Activated CD4-positive, alpha-beta T cell treated with anti-CD3 and anti-CD28 coated beads, Interleukin-2, amount 50 U/mL, for 24 hours (primary cell): ENCODE data around the gene GRID2.

Source experiments
- DNase-seq, 2 donors: peaks; one replicate each; pipeline ENCODE4 v3.0.0-alpha.2; 2020; ENCODE audit warnings: low read depth in 1 of 2, low spot score in 1 of 2

GRID2 gene

DNA sequence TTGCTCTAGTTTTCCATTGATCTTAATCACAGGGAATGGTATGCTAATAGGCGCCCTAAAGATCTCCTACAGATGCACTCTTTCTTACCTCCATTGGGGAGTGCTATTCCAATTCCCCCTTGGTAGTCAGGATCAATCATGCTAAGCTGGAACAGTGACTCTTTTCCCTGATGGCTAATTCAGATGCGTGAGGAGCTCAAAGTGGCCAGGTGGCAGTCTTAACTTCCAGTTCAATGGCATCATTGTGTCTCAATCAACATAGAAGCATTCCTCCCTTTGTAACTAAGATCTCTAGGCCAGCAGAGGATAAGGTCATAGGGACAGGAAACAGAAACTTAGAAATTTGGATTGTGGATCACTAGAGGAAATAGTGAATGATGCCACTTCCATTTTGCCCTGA is 216.8 kb downstream of the GRID2 start:
- DNase-seq, result no peak

DNA sequence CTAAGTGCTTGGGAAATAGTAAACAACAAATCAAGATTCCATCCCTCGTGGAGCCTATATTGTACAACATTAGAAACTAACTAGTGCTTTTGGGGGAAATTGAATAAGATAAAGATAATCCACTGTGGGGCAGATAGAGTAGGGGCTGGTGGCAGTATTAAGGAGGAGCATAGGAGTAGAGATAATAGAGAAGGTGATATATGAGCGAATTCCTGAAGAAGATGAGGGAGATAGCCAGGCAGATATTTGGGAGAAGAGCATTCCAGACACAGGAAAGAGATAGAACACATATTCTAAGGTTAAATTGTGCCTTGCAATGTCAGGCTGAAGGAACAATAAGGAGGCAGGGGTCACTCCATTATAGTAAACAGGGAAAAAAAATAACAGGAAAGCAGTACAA is 218.2 kb downstream of the GRID2 start:
- no peak for DNase-seq

DNA sequence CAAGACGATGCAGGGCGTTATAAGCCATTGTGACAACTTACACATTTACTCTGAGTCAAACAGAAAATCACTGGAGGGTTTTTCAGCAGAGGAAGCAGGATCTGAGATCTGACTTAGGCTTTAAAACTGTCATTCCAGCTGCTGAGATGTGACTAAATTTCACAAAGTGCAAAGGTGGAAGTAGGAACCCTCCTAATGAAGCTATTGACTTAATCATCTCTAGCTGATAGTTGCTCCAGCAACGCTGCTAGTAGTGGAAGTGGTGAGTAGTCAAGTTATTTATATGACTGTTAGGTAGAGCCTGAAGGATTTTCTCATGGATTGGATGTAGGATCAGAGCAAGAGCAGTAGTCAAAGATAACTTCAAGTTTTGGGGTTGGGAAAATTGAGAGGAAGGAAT is 218.6 kb downstream of the GRID2 start:
- DNase-seq, result no peak

DNA sequence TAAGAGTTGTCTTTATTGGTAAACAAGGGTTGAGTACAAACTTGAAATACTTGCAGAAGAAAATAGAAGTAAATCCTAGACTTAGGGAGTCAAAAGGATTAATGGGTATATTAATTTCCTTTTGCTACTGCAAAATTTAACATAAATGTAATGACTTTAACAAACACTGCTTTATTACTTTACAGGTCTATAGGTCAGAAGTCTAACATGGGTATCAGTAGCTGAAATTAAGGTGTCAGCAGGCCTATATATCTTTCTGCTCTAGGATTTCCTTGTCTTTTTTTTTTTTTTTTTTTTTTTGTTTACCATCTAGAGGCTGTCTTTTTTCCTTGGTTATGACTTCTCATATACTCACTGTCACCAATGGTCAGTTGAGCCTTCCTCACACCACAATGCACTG is 220.4 kb downstream of the GRID2 start:
- DNase-seq, result no peak

DNA sequence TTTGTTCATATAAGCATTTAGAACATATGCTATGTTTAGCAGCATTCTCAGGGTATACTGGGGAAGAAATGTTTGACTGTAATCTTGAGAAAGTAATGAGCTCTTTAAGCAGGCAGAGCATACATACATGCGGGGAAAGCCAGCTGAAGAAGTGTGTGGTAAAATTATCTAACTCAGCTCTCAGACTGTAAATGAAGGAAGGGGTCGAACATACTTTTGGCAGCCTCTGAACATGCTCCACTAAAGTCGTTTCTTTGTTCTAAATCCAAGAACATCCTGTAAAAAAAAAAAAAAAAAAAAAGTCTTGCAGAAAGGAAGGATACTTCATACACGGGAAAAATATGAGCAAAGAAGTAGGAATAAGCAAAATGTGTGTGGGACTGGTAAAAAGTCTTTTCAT is 224.8 kb downstream of the GRID2 start:
- DNase-seq, result no peak

DNA sequence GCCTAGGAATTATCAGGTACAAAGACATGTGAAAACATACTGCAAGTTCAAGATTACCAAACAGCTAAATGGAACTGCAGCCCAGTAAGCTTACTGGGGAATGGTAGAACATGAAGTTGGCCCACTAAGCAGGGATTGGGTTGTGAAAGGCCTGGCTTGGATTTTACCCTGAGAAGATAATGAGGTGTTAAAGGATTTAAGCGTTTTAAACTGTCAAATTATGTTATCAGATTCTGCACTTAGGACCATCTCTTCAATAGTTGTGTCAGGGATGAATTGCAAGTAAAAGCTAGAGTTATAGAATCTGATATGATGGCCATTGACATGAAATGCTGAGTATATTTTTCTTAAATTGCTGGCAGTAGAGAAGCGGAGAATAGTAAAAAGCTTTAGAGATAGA is 225.7 kb downstream of the GRID2 start:
- DNase-seq, result no peak

DNA sequence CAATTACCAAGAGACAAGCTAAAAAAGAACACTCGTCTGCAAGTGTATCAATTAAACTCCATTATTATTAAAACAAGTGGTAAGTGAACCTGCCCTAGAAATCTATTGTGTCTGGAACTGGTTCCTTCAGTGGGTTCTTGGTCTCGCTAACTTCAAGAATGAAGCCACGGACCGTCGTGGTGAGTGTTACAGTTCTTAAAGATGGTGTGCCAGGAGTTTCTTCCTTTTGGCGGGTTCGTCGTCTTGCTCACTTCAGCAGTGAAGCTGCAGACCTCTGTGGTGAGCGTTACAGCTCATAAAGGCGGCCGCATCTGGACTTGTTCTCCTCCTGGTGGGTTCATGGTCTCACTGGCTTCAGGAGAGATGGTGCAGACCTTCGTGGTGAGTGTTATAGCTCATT is 231.8 kb downstream of the GRID2 start:
- DNase-seq, result no peak

DNA sequence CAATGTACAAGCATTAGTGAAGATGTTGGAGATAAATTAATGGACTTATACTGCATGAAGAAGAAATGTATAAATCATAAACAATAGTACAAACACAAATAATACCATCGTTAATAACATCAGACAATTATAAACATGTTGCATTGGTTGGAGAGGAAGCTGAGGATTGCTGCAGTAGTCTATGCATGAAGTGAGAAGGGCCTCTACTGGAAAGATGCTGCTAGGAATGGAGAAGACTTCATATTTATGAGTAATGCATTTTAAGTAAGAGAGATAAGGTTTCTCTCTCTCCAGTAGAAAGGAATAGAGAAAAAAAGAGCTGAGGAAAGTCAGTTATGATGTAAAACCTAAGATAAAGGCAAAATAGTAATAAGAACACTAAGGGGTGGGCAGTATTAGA is 247.8 kb downstream of the GRID2 start:
- no peak for DNase-seq

DNA sequence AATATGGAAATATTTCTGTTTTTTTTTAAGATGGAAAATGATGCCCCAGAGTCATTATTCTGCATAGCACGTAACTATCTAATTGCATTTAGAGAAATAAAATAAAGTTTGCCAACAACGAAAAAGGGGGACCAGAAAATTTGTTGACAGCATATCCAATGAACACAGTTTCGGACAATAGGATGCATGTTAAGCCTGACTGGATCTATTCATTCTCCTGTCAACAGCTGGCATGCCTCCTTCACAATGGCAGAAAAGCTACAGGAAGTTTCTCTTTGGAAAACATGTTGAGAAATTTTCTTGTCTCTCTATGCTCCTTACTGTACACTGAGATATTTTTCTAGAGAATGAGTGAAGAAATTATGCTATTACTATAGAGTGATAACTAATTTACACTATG is 262.5 kb downstream of the GRID2 start:
- no peak for DNase-seq

DNA sequence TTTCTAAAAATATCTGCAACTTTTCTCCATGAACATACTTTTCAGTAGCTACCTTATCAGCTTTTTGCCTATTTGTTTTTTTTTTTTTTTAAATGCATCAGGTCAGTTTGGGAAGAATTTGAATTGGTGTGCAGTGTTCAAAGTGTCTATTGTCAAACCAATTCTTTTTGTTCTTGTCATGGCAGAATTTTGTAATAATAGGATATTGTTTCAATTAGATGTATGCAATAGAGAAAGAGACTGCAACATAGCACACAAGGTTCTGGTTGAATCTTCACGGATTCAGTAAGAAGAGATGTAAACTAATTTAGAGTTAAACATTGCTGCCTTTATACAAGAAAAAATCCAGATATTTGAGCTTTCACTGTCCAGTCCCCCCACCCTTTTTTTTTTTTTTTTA is 277.1 kb downstream of the GRID2 start:
- no peak for DNase-seq

DNA sequence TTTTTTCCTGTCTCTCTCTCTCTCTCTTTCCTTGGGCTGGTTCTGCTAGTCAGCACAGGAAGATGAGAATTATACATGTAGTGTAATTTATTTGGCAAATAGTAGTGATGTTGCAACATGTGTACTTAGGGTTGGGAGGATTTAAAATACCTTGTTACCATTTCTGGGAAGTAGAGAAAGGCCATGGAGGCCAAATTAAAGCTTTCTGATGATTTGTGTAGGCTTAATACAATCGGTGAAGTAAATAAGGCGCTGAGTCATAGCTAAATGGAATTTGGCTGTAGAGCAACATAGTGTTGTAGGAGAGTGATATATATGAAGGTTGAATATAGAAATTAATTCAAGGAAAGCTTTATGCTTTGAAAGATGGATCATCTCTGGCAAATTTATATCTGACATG is 295.3 kb downstream of the GRID2 start:
- no peak for DNase-seq

DNA sequence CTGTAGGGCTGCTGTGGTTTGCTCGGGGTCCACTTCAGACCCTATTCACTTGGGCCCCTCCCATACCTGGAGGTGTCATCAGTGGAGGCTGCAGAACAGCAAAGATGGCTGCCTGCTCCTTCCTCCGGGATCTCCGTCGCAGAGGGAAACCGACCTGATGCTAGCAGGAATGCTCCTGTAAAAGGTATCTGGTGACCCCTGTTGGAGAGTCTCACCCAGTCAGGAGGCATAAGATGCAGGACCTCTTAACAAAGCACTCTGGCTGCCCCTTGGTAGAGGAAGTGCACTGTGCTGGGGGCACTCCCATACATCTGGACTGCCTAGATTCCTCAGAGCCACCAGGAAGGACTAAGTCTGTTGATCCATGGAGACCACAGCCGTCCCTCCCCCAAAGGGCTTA is 296.9 kb downstream of the GRID2 start:
- no peak for DNase-seq

DNA sequence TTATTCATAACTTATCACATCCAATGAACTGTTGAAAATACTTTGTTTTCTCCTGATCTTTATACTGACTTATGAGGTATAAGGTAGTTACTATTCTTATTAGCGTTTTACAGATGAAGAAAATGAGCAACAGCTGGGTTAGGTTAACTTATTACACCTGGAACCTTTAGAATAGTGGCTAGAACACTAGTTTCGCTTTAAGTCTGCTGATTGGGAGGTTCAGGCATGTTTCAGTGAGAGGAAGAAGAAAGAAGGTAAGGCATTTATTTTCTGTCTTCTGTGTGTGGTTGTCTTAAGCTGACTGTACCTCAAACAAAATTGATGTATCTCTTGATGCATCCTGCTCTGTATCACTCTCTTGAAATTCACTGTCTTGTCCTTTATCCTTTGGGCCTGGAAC is 302.5 kb downstream of the GRID2 start:
- no peak for DNase-seq

DNA sequence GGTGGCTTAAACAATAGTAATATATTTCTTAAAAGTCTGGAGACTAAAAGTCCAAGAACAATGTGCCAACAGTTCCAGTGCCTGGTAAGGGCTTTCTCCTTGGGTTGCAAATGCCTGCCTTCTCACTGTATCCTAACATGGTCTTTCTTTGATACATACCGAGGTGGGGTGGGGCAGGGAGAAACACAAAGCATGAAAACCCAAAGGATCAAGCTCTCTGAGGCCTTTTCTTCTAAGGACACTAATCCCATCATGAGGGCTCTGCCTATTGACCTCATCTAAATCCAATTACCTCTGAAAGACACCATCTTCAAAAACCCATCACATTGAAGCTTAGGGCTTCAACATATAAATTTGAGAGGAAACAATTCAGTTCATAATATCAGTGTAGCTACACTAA is 311.3 kb downstream of the GRID2 start:
- no peak for DNase-seq

DNA sequence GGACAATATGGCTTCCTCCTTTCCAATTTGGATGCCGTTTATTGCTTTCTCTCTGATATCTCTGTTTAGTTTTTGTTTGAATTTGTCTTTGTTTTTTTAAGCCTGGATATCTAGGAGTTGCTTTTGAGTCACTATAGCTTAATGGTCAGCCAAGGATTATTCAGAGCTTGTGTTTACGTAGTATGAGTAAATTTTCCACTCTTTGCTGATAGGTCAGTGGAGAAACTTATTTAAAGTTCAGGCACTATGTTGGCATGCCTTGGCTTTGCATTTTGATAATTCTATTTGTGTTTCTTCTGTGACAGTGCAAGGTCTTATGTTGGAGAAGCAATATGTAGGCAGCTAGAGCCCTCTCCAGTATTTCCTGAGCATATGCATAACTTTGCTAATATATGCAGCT is 315.2 kb downstream of the GRID2 start:
- no peak for DNase-seq

DNA sequence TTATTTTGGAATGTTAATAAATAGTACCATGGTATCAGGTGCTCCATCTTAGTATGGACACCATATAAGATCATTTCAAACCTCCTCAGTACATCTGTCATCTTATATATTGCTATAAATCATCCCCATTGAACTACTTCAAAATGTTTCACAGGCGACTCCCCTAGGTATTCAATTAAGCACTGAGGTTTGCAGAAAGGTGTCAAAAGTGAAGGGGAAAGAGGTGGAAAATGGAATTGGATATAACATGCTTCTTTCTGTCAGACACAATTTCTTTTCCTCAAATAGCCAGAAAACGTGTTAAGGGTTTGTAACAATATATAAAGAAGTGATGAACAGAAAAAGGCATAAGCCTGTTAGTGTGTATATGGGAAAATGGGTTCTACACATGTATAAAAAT is 325.5 kb downstream of the GRID2 start:
- DNase-seq, result no peak

DNA sequence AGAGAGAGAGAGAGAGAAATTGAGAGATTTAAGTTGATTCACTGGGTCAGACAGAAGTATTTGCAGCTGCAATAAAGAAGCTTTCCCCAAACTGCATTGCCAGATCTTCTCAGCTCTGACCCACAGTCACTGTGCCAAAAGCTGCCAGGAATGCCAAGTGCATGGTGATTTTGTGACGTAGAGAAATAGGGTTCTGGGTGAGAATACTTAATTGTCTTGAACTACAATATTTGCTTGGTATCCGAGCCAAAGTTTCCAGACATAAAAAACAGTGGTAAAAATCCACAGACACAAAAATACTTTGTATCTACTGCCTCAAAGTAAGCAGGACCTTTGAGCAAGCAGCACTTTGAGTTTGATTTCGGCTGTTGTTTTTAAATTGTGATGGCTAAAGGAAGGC is 331.1 kb downstream of the GRID2 start:
- no peak for DNase-seq

DNA sequence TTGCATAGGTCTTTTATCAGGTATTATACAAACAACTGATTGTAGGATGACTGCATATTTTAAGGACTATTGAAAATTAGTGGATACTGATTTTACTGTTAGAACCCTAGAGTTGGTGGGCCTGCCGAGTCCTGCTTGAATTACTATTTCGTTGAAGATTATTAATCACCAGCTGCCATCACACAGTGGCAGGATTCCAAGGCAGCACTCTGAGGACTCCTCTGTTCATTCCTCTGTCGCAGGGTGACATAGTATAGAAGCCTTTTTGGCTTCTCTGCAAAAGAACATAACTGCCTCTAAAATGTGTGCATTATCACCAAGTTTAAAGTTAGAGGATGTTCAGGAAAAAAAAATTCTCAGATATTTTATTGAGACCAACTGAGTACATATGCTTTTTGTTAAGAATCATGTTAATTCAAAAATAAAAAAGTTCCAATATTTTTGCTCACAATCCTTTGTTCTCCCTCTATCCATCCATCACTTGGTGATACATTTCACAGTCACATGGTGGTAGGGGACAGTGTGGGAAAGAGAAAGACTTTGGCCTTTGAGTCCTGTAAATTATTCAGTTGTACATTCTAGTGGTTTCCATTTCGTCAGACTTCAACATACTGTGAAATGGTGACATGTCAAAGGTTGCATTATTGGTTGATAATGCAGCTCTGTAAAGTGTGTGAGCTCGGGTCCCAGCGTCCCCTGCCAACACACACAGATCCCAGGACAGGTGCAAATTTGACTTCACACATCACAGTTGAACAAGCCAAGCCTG is 332.5 kb downstream of the GRID2 start:
- DNase-seq, result no peak

DNA sequence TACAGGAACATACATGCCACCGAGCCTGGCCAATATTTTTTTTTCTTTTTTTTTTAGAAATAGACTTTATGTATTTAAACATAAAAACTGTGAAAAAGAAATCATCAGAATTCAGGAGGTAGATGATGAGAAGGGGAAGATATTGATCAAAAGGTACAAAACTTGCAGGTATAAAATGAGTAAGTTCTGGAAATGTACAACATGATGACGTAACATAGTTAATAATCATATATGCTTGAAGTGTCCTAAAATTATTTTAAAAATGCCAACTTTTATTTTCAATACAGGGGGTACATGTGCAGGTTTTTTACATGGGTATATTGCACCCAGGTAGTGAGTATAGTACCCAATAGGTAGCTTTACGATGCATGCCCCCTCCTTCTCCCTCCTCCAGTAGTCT is 337.6 kb downstream of the GRID2 start:
- no peak for DNase-seq

DNA sequence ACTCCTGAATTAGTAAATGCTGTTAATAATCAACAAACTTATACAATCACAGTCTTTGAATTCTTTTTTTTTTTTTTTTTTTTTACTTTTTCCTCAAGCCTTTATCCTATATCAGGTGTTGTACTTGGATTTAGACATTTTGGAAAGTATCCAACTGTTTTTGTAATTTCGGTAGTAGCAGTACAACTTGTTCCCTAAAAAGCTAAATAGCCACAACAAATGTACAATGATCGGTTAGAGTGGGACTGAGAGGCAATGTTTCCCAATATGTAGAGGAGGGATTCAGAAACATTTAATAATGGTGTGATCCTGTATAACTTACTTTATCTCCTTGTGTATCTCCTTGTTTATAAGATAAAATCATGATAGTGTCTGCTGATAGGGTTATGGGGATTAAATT is 343.1 kb downstream of the GRID2 start:
- DNase-seq, result no peak

DNA sequence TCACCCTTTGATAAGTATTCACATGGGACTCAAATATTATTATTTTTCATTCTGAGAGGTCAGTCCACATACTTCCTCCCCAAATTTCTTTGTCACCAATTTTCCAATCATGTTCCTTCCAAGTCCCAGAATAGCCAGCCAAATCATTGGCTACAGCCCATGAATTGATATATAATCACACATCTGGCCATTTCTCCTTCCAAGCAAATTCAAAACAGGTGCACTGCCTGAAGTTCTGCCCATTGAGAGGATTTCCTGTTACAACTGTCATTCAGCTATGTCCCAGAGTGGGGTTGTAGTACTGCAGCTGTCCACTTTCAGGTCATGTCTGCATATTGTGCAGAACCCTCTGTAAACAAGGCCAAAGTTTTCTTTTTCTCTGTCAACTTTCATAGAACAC is 347.8 kb downstream of the GRID2 start:
- no peak for DNase-seq

DNA sequence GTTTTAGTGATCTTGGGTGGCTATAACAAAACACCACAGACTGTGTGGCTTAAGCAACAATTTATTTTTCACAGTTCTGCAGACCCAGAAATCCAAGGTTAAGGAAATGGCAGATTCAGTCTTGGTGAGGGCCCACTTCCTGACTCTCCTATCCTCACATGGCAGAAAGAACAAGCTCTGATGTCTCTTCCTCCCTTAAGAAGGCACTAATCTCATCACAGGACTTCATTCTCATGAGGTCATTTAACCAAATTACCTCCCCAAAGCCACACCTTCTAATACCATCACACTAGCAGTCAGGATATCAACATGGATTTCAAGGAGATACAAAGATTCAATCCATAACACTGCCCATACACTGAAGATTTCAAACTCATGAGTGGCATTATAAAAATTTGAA is 350.3 kb downstream of the GRID2 start:
- DNase-seq, result no peak

DNA sequence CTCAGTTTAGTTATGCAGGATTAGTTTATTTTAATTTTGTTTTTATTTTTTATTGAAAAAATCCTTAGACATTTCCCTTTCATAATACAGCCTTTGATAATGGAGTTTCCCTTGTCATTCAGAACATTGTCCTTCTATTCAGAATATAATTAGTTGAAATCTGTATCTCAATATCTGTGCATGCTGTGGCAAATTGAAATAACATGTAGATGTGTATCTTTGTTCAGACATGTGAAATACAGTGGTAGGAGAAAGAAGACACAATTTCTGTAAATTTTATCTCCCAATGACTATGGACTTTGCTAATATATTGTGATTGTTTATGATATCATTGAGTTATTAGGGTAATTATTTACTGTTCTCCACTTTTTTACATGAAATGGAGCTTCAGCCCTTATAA is 353.9 kb downstream of the GRID2 start:
- no peak for DNase-seq

DNA sequence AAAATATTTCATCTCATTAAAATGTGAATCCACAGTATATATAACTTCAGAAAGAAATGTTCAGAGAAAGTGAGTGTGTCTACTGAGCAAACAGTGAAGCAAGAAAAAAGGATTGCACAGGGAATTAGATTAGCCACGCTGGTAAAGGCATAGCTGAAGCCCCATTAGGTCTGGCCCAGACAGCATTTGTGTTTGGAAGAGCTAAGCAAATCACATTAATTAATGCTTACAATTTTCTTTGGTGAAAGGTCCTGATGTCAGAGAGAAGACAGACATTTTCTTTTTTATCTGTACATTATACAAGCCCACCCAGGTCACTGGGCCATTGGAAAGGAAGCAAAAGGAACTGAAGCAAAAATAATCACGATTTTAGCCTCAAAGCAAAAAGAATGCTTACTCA is 354.6 kb downstream of the GRID2 start:
- no peak for DNase-seq
